ENCODE results near the gene ANTXR2.

- TF ChIP-seq POLR2A (IDR thresholded peaks at IDR 0.05; ENCODE audit: low read depth, low read length): no peak
- TF ChIP-seq POLR2AphosphoS5 (IDR thresholded peaks at IDR 0.05; ENCODE audit: low read depth, low read length): no peak
Observed at GRCh38 chr4:79964020-79964399, 109.0 kb downstream of the ANTXR2 start.

All from GM12892 (cell line).